ENCODE results near the gene GLUD2. TPM values are rescaled to one million over a fixed set of nuclear protein-coding genes. Genes with fewer than 3 reads are reported as not detected.

The GLUD2 gene
- total RNA-seq, 3 donors from 2014 or later: 0.14 to 0.70 (median 0.24) TPM

DNA sequence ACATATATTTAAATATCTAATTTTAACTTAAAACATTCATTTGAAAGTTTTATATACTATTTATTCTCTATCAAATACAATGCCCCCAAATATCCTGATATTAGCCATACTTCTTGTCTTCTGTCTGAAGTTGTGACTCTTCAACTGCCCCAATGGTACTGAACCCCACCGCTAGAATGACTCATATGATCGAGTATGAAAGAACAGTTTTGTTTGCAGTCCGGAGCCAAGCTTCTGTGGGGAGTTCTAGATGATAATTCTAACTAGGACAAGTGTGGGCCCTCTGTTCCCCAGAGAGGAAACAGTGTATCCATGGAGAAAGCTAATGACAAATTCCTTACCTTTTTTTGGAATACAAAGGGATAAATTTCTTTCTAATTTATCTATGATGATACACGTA, 37.2 kb upstream of the GLUD2 start:
- no peak for ATAC-seq
- no peaks in the 10 kb centered on the region for H3K9me3 ChIP-seq
- no peak for TF ChIP-seq CTCF (IDR thresholded peaks at IDR 0.05)
- no peaks in the 10 kb centered on the region for H3K36me3 ChIP-seq (ENCODE audit: low read depth)
- no peak overlapping the region for H3K4me3 ChIP-seq
- DNase-seq: no peak
- intact Hi-C loops (cut with DNase I, micrococcal nuclease): no loop called here
- H3K4me1 ChIP-seq (ENCODE audit: low read depth): no peaks in the 10 kb centered on the region

DNA sequence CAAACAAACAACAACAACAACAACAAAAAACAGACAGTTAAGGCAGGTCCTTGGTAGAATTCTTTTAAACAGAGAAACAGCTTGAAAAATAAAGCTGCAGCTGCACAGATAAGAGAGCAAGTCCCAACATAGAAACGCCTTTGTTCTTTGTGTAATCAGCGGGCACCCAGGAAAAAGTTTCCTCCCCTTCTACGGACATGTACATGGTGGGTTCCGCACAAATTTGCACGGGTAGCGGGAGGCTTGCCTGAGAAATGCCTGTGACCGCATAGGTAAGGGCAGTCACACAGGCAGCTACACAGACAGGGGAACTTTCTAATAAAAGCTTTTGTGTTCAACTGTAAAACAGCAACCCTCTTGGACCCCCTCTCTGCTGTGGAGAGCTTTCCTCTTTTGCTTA, 36.2 kb upstream of the GLUD2 start:
- no peaks in the 10 kb centered on the region for H3K4me1 ChIP-seq (ENCODE audit: low read depth)
- H3K36me3 ChIP-seq (ENCODE audit: low read depth): no peaks in the 10 kb centered on the region
- H3K4me3 ChIP-seq: no peak overlapping the region
- ATAC-seq (no peak), DNase-seq (no peak)
- intact Hi-C loops (cut with DNase I, micrococcal nuclease): no loop called here
- no peak for TF ChIP-seq CTCF (IDR thresholded peaks at IDR 0.05)
- H3K9me3 ChIP-seq: no peaks in the 10 kb centered on the region

- ATAC-seq (no peak), DNase-seq (no peak)
- Histone ChIP-seq H3K4me3 (no peak overlapping the region), H3K4me1 (ENCODE audit: low read depth) (no peaks in the 10 kb centered on the region), H3K36me3 (ENCODE audit: low read depth) (no peaks in the 10 kb centered on the region), H3K9me3 (no peaks in the 10 kb centered on the region)
- TF ChIP-seq CTCF (IDR thresholded peaks at IDR 0.05): no peak
- intact Hi-C loops (cut with DNase I, micrococcal nuclease): no loop called here
These were observed 33.4 kb upstream of the GLUD2 start for GRCh38 chrX:121013897-121014455.

- no peak overlapping the region for H3K4me3 ChIP-seq
- ATAC-seq (no peak), DNase-seq (no peak)
- no peaks in the 10 kb centered on the region for H3K4me1 ChIP-seq (ENCODE audit: low read depth)
- intact Hi-C loops (cut with DNase I, micrococcal nuclease): no loop called here
- H3K9me3 ChIP-seq: no peaks in the 10 kb centered on the region
- H3K36me3 ChIP-seq (ENCODE audit: low read depth): no peaks in the 10 kb centered on the region
- TF ChIP-seq CTCF (IDR thresholded peaks at IDR 0.05): no peak
These were observed 32.6 kb upstream of the GLUD2 start for GRCh38 chrX:121014826-121015225.

- no peak overlapping the region for H3K4me3 ChIP-seq
- H3K36me3 ChIP-seq (ENCODE audit: low read depth): no peaks in the 10 kb centered on the region
- no peaks in the 10 kb centered on the region for H3K9me3 ChIP-seq
- intact Hi-C loops (cut with DNase I, micrococcal nuclease): no loop called here
- no peak for TF ChIP-seq CTCF (IDR thresholded peaks at IDR 0.05)
- no peaks in the 10 kb centered on the region for H3K4me1 ChIP-seq (ENCODE audit: low read depth)
- DNase-seq: no peak
- no peak for ATAC-seq
These were observed 19.0 kb upstream of the GLUD2 start for GRCh38 chrX:121028419-121028818.

DNA sequence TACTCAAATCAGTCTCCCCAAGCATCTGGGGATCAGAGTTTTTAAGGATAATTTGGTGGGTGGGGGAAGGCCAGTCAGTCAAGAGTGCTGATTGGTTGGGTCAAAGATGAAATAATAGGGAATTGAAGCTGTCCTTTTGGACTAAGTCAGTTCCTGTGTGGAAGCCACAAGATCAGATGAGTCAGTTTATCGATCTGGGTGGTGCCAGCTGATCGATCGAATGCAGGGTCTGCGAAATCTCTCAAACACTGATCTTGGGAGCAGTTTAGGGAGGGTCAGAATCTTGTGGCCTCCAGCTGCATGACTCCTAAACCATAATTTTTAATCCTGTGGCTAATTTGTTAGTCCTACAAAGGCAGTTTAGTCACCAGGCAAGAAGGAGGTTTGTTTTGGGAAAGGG, 17.3 kb upstream of the GLUD2 start:
- no peak for DNase-seq
- intact Hi-C loops (cut with DNase I, micrococcal nuclease): no loop called here
- no peak for ATAC-seq

More for the DNA sequence above, 17.3 kb upstream of the GLUD2 start:
- no peak overlapping the region for H3K4me3 ChIP-seq
- no peaks in the 10 kb centered on the region for H3K36me3 ChIP-seq (ENCODE audit: low read depth)
- H3K4me1 ChIP-seq (ENCODE audit: low read depth): no peaks in the 10 kb centered on the region
- TF ChIP-seq CTCF (IDR thresholded peaks at IDR 0.05): no peak
- no peaks in the 10 kb centered on the region for H3K9me3 ChIP-seq
